KOPT-K1 (cell line): ENCODE data around the gene FNBP1L.
"Not testable (repeated sequence)": the region's sequence is repeated elsewhere in the genome, so short reads cannot be mapped to it uniquely, and the experiment has no call there.

ENCODE experiments used
- H3K27ac ChIP-seq: fragments of 200-600 bp; sonication (generic); 2 replicates; pipeline ENCODE4 v1.5.1; 2016; ENCODE audit warnings: antibody characterized with exemption, mild to moderate bottlenecking, low read depth, low read length; ENCODE audit not compliant: poor library complexity, severe bottlenecking
- H3K36me3 ChIP-seq: fragments of 200-600 bp; sonication (generic); 2 replicates; pipeline ENCODE4 v1.5.1; 2017; ENCODE audit warnings: antibody characterized with exemption, mild to moderate bottlenecking, low read length, moderate library complexity; ENCODE audit not compliant: insufficient read depth
- H3K9me3 ChIP-seq: fragments of 200-600 bp; sonication (generic); 2 replicates; pipeline ENCODE4 v1.5.1; 2017; ENCODE audit warnings: antibody characterized with exemption, low read length, mild to moderate bottlenecking; ENCODE audit not compliant: insufficient read depth, poor library complexity, severe bottlenecking

Gene FNBP1L

DNA sequence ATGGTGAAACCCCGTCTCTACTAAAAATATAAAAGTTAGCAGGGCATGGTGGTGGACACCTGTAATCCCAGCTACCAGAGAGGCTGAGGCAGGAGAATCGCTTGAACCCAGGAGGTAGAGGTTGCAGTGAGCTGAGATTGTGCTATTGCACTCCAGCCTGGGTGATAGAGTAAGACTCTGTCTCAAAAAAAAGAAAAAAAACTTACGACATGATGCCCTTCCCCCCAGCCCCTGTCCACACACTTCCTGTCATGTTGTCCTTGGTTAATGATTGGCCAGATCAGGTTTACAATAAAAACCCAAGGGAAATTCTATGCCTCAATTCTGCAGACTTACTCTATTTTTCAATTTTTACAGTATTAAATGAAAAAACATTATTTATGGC is 143.4 kb downstream of the FNBP1L start:
- not testable (repeated sequence) for H3K36me3 ChIP-seq, H3K9me3 ChIP-seq, H3K27ac ChIP-seq

DNA sequence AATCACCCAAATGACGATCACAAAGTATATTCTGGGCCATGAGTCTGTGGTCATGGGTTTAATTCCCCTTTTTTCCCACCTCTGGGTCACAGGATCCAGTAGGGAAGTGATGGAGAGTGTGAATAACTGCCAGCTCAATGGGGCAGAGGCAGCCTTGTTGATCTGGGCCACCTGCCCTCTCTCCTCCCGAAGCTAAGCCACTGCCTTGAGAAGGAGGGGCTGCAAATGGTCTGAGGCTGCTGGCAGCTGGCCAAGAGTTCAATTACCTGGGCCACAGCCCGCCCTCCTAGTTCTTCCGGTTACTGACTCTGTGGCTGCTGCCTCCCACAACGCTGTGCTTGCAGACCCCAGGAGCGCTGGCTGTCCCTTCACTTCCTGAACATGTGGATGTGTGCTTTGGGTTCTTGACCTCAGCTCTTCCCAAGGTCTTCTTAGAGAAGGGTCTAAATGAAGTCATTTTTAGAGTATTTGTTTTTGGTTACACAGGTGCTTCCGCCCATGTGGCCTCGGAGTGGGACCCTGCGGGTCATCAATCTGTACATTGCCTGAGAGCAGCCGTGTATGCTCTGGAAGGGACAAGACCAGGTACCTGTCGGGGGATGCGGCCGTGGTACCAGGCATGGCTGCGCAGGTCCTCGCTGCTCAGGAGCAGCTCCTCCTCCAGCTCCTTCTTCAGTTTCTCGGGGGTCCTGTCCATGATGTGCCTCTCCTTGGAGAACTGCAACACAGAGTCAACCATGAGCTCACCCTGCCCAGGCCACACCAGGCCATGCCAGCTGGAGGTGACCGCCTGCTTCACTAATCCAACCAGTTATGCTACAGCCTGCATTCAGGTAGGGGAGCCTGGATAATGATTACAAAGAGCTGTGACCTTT is 144.0 kb downstream of the FNBP1L start:
- Histone ChIP-seq H3K36me3 (no peaks in the 10 kb centered on the region), H3K27ac (no peak overlapping the region), H3K9me3 (no peaks in the 10 kb centered on the region)

DNA sequence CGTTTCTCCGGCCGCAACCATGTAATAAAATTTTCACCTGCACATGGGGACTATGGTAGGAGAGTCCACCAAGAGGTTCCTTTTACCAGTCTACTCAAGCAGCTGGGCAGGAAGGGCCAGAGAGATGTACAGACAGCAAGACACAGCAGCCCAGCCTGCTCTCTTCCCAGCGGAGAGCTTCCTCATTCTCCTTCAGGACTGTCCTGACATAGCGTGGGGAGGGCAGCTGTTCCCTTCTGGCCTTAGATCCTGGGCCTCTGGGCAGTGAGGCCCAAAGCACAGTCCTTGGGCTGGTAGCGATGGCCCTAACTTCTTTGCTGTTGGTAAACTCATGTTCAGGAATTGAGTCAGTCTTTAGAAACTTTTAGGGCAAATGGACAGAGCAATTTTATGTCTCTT is 144.6 kb downstream of the FNBP1L start:
- H3K27ac ChIP-seq = no peak overlapping the region
- H3K9me3 ChIP-seq = no peaks in the 10 kb centered on the region
- H3K36me3 ChIP-seq = no peaks in the 10 kb centered on the region

DNA sequence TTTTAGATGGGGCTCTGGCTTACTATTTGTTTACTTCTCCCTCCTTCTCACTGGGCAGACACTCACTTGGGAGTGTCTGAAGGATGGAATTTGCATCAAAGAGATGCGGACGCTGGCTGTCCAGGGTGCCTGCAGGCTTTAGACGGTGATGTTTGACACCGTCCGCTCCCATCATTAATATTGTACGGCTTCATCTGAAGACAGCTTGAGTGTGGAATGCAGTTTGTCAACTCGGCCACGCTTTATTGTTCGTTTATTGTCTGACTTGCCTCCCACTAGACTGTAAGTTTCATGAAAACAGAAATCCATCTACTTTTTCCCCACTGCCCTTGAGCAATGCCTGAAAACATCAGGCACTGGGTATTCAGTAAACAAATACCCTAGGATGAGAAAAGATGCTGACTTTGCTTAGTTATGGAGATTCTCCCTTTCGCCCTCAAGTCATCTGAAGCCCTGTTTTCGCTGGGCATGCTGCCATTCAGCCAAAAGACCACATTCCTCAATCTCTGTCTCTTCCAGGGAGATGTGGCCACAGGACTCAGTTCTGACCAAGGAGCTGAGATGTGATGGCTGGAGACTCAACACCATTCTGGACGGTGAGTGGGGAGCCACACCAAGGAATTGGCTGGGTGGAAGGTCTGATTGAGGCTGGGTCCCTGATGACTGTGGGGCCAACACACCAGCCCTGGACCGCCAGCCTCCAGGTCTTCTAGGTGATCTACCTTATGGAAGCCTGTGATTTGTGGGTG is 146.1 kb downstream of the FNBP1L start:
- H3K9me3 ChIP-seq = no peaks in the 10 kb centered on the region
- no peak overlapping the region for H3K27ac ChIP-seq
- no peaks in the 10 kb centered on the region for H3K36me3 ChIP-seq

DNA sequence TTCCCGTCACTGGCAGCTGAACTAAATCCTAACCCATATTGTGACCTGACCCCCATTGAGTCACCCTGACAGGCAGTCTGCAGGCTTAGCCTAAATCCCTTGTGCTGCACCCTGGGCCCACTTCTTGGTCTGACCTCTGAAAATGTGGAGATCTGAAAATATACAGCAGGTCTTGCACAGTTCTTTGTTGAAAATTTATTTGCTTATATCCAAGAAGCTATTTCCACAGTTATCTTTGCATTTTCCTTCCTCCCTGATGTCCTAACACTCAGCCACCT is 146.6 kb downstream of the FNBP1L start:
- H3K36me3 ChIP-seq = no peaks in the 10 kb centered on the region
- H3K9me3 ChIP-seq = no peaks in the 10 kb centered on the region
- no peak overlapping the region for H3K27ac ChIP-seq

DNA sequence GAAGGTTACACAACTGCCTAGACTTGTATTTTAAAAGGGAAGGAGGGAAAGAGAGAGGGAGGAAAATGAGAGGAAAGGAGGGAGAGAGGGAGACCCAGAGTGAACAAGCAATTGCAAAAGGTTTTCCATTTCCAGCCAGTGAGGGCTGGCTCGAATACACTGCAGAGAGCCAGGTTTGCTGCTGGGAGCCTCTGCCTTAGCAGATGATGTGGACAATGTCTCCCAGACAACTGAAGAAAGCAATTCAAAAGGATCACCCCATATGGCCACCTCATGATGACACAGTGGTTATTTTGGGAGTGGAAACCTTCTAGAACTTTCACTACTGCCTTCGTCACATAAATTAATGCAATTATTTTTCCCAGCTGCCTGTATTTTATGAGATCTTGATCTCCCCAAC is 147.3 kb downstream of the FNBP1L start:
- no peak overlapping the region for H3K27ac ChIP-seq
- no peaks in the 10 kb centered on the region for H3K9me3 ChIP-seq
- H3K36me3 ChIP-seq = no peaks in the 10 kb centered on the region

DNA sequence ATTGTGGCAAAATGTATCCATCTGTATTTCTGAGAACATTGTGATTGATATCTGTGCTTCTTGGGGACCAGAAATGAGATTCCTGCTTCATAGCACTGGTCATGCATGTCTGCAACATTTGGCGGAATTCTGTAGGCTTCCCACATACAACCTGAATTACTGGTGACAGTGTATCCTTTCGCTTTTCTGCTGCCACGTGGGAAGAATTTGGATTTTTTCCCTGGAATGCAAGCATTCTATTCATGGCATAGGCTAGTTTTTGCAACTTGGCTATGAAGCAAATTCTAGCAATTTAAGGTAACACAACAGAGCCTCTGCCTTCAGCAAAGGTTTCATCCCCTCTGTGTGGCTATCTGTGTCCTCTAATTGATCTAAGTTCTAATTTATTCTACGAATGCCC is 147.8 kb downstream of the FNBP1L start:
- Histone ChIP-seq H3K36me3 (no peaks in the 10 kb centered on the region), H3K27ac (no peak overlapping the region), H3K9me3 (no peaks in the 10 kb centered on the region)

DNA sequence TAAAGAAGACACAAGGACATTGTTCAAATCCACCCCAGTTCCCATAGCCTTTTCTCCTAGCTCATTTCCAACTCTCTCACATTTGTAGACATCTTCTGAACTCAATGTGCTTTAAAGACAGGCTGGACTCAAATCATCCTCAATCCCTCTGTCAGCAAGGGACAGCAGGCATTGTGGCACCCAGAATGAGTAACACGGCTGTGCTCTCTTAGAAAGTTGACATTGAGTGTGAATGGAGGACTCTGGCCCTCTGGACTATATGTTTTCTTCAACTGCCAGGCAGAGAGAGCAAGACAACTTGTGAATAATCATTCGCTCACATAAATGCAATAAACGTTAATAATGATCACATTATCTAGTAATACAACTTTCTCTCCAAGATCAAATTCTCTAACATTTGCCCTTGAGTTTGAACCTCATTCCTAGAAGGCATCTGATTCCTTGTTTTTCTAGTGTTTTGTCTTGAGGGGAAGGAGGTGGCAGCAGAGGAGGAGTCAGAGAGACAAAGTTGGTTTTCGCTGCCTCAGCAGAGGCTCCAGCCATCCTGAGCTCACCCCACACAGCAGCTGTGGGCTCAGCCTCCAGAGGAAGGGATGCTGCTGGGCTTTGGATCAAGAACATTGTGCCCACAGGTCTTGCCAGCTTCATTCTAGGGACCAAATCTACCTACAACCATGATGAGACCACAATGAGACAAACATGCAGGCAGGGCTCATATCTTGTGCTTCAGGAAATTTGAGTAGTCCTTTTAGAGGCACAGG is 148.6 kb downstream of the FNBP1L start:
- no peaks in the 10 kb centered on the region for H3K36me3 ChIP-seq
- no peaks in the 10 kb centered on the region for H3K9me3 ChIP-seq
- H3K27ac ChIP-seq = no peak overlapping the region

DNA sequence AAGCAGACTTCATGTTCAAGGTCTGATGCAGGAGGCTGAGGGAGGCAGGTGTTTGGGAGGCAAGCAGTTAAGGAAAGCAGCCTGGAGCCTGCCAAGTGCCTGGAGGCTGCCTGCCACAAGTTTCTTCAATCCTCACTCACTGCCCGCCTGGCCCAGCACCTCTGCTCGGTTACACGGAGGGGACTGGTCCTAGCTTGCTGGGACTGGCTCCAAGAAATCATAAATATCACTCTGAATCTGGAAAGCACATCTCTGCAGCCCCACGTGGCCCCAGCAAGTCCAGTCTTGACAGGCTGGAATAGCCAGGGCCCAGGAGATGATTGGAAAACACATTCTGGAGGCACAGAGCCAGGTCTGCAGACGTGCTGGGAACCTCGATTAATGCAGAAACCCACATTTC is 149.8 kb downstream of the FNBP1L start:
- H3K36me3 ChIP-seq = no peaks in the 10 kb centered on the region
- no peaks in the 10 kb centered on the region for H3K9me3 ChIP-seq
- H3K27ac ChIP-seq = no peak overlapping the region

DNA sequence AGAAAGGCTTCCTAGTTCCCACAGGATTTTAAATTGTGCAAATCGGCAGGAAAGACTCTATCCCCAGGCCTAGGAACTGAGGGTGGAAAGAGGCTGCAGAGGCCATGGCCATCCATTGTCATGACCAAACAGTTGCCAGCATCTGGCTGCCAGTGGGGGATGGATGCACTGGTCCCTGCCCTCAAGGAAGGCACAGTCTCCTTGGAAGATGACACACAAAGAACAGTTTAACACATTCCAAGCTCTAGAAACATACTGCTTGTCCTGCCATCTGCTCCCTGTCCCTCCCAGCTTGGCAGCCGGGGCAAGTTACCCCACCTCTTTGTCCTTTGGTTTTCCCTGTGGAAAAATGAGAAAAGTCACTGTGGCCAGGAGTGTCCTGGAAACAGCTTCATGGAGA is 150.5 kb downstream of the FNBP1L start:
- H3K9me3 ChIP-seq = no peaks in the 10 kb centered on the region
- H3K36me3 ChIP-seq = no peaks in the 10 kb centered on the region
- no peak overlapping the region for H3K27ac ChIP-seq

DNA sequence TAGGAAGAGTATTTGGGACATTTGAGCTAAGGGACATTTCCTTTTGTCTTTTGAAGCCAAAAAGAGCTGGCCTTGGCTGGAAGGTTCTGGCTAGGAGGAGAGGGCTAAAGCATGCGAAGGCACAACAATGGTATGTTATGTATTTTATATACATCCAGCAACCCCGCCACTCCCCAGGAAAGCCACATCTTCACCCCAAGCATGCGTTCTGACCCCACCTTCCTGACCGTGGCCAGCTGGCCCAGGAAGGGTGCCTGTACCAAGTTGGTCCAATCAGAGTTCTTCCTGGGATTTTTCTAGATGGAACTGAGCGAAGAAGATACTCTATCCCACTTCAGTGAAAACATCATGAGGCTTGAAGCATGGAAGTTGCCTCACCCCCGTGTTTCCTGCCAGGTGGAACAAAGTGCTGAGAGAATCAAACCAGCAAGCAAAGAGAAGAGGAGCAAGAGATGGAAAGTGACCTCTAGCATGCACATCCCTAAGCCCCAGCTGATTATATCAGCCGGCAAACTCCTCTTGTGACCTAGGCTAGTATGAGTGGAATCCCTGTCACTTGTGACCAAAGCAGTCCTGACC is 151.0 kb downstream of the FNBP1L start:
- no peak overlapping the region for H3K27ac ChIP-seq
- no peaks in the 10 kb centered on the region for H3K9me3 ChIP-seq
- no peaks in the 10 kb centered on the region for H3K36me3 ChIP-seq

DNA sequence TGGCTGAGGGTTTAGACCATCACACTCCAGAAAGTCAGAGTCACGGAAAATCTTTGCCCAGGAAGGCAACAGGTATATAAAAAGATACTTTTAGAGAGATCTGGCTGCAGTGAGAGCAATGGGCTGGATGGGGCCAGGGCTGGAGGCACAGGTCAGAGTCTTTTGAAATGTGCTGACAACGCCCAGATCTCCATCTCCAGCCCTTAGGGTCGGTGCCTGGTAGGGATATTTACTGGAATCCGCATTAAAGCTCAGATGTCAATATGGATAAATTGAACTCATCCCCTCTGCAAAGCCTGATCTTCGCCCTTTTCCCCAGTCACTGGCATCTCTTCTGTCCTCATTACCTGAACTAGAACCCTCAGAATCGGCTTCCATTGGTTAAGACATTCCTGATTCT is 151.6 kb downstream of the FNBP1L start:
- Histone ChIP-seq H3K27ac (no peak overlapping the region), H3K9me3 (no peaks in the 10 kb centered on the region), H3K36me3 (no peaks in the 10 kb centered on the region)

DNA sequence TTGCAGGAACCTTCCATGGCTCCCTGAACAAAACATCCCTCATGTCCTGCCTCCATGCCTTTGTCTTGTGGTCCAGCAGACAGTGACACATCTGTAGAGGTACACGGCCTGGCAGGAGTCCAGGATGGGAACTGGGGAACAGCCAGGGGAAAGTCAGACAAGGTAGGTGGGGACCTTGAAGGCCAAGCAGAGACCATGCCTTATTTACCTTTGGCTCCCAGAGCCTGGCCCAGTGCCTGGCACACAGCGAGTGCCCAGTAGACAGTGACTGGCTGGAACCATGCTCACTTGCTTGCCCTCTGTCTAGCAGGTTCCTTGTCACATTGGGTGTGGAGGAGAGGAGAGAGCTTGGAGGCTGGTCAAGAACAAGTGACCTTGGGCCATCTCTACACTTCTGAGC is 152.7 kb downstream of the FNBP1L start:
- Histone ChIP-seq H3K27ac (no peak overlapping the region), H3K9me3 (no peaks in the 10 kb centered on the region), H3K36me3 (no peaks in the 10 kb centered on the region)

DNA sequence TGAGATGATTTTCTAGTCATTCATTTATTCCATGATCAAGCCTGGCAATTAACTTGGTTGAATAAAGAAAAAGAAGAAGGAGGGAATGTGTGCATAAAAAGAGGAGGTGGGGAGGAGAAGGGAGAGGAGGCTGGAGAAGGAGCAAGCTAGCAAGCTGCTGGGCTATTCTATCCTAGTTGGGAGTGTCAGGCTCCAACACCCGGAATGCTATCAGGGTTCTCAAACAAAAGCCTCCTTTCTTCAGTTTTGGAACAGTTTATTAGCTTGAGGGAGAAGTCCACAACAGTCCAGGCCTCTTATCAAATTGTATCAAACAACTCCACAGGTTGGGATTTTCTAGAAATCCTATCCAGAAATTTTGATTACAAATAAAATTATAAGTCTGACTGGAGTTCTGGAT is 153.8 kb downstream of the FNBP1L start:
- H3K9me3 ChIP-seq = no peaks in the 10 kb centered on the region
- H3K27ac ChIP-seq = no peak overlapping the region
- no peaks in the 10 kb centered on the region for H3K36me3 ChIP-seq

DNA sequence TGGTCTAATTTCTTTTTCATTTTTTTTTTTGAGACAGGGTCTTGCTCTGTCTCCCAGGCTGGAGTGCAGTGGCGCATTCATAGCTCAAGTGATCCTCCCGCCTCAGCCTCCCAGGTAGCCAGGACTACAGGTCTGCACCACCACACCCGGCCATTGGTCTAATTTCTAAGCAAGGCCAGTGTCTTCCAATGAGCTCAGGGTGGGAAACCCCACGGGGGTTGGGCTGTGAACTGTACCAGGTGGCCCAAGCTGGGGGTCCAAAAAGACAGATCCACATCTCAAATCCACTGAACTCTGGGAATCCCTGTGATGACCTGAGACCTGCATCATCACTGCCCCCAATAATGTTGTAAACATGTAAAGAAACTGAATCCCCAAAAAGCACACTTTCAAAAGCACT is 154.2 kb downstream of the FNBP1L start:
- no peaks in the 10 kb centered on the region for H3K9me3 ChIP-seq
- no peak overlapping the region for H3K27ac ChIP-seq
- H3K36me3 ChIP-seq = no peaks in the 10 kb centered on the region
